KOPT-K1 (cell line): ENCODE data around the gene AFF1.
"Not testable (repeated sequence)": the region's sequence is repeated elsewhere in the genome, so short reads cannot be mapped to it uniquely, and the experiment has no call there.

Experiments used
- H3K27ac ChIP-seq: fragments of 200-600 bp; sonication (generic); 2 replicates; pipeline ENCODE4 v1.5.1; 2016; ENCODE audit warnings: antibody characterized with exemption, mild to moderate bottlenecking, low read depth, low read length; ENCODE audit not compliant: poor library complexity, severe bottlenecking
- H3K36me3 ChIP-seq: fragments of 200-600 bp; sonication (generic); 2 replicates; pipeline ENCODE4 v1.5.1; 2017; ENCODE audit warnings: antibody characterized with exemption, mild to moderate bottlenecking, low read length, moderate library complexity; ENCODE audit not compliant: insufficient read depth
- H3K9me3 ChIP-seq: fragments of 200-600 bp; sonication (generic); 2 replicates; pipeline ENCODE4 v1.5.1; 2017; ENCODE audit warnings: antibody characterized with exemption, low read length, mild to moderate bottlenecking; ENCODE audit not compliant: insufficient read depth, poor library complexity, severe bottlenecking

AFF1 gene

GRCh38 chr4:87067124-87067885 is 132.5 kb downstream of the AFF1 start:
- no peaks in the 10 kb centered on the region for H3K9me3 ChIP-seq
- no peak overlapping the region for H3K27ac ChIP-seq
- peaks cover 10% of the 10 kb centered on the region for H3K36me3 ChIP-seq

- H3K27ac ChIP-seq, result no peak overlapping the region
- no peaks in the 10 kb centered on the region for H3K9me3 ChIP-seq
- peaks cover 9% of the 10 kb centered on the region; the same call in 1 of the 2 replicates for H3K36me3 ChIP-seq
Measured at GRCh38 chr4:87068583-87069021, 133.8 kb downstream of the AFF1 start.

GRCh38 chr4:87069037-87069742 is 134.4 kb downstream of the AFF1 start:
- H3K9me3 ChIP-seq, result no peaks in the 10 kb centered on the region
- no peak overlapping the region for H3K27ac ChIP-seq
- H3K36me3 ChIP-seq, result peaks cover 9% of the 10 kb centered on the region; the same call in 1 of the 2 replicates

- Histone ChIP-seq H3K27ac (no peak overlapping the region), H3K9me3 (no peaks in the 10 kb centered on the region)
Measured at GRCh38 chr4:87071401-87071800, 136.6 kb downstream of the AFF1 start.

GRCh38 chr4:87072545-87072944 is 137.7 kb downstream of the AFF1 start:
- H3K27ac ChIP-seq, H3K36me3 ChIP-seq, H3K9me3 ChIP-seq: not testable (repeated sequence)

More at GRCh38 chr4:87071401-87071800, 136.6 kb downstream of the AFF1 start:
- H3K36me3 ChIP-seq, result peaks cover 9% of the 10 kb centered on the region; the same call in 1 of the 2 replicates

- Histone ChIP-seq H3K27ac (peak overlapping the region; percentile 36), H3K36me3 (no peaks in the 10 kb centered on the region)
Measured at GRCh38 chr4:87073199-87074120, 138.6 kb downstream of the AFF1 start.

GRCh38 chr4:87074121-87074488 is 139.3 kb downstream of the AFF1 start:
- Histone ChIP-seq H3K9me3 (no peaks in the 10 kb centered on the region), H3K27ac (peak overlapping the region; percentile 36), H3K36me3 (no peaks in the 10 kb centered on the region)

More at GRCh38 chr4:87073199-87074120, 138.6 kb downstream of the AFF1 start:
- no peaks in the 10 kb centered on the region for H3K9me3 ChIP-seq

GRCh38 chr4:87075876-87076275 is 141.1 kb downstream of the AFF1 start:
- H3K27ac ChIP-seq, result no peak overlapping the region
- no peaks in the 10 kb centered on the region for H3K36me3 ChIP-seq
- H3K9me3 ChIP-seq, result no peaks in the 10 kb centered on the region

- Histone ChIP-seq H3K36me3 (no peaks in the 10 kb centered on the region), H3K27ac (no peak overlapping the region), H3K9me3 (no peaks in the 10 kb centered on the region)
Measured at GRCh38 chr4:87076690-87077358, 142.0 kb downstream of the AFF1 start.

- H3K27ac ChIP-seq, result no peak overlapping the region
Measured at GRCh38 chr4:87077914-87078585, 143.2 kb downstream of the AFF1 start.

GRCh38 chr4:87078987-87079486 is 144.2 kb downstream of the AFF1 start:
- Histone ChIP-seq H3K27ac (no peak overlapping the region), H3K36me3 (peaks cover 4% of the 10 kb centered on the region; the same call in 1 of the 2 replicates), H3K9me3 (no peaks in the 10 kb centered on the region)

More at GRCh38 chr4:87077914-87078585, 143.2 kb downstream of the AFF1 start:
- no peaks in the 10 kb centered on the region for H3K9me3 ChIP-seq
- no peaks in the 10 kb centered on the region for H3K36me3 ChIP-seq

- no peaks in the 10 kb centered on the region for H3K9me3 ChIP-seq
- H3K36me3 ChIP-seq, result peaks cover 11% of the 10 kb centered on the region
Measured at GRCh38 chr4:87079967-87080366, 145.2 kb downstream of the AFF1 start.

GRCh38 chr4:87080462-87080861 is 145.7 kb downstream of the AFF1 start:
- Histone ChIP-seq H3K9me3 (no peaks in the 10 kb centered on the region), H3K27ac (no peak overlapping the region), H3K36me3 (peaks cover 14% of the 10 kb centered on the region)

More at GRCh38 chr4:87079967-87080366, 145.2 kb downstream of the AFF1 start:
- no peak overlapping the region for H3K27ac ChIP-seq

GRCh38 chr4:87081826-87082225 is 147.0 kb downstream of the AFF1 start:
- peaks cover 27% of the 10 kb centered on the region for H3K36me3 ChIP-seq
- H3K27ac ChIP-seq, result no peak overlapping the region
- no peaks in the 10 kb centered on the region for H3K9me3 ChIP-seq
